GM11168 (cell line): ENCODE results near the gene MTA1.

Experiments
- in situ Hi-C: fragments of 300-500 bp; cut with MboI; formaldehyde crosslinking; loops from one replicate; pipeline ENCODE4 v1.12.0; 2022; ENCODE audit warnings: low sequenced_read_pairs; ENCODE audit not compliant: unreplicated experiment

Gene MTA1

DNA sequence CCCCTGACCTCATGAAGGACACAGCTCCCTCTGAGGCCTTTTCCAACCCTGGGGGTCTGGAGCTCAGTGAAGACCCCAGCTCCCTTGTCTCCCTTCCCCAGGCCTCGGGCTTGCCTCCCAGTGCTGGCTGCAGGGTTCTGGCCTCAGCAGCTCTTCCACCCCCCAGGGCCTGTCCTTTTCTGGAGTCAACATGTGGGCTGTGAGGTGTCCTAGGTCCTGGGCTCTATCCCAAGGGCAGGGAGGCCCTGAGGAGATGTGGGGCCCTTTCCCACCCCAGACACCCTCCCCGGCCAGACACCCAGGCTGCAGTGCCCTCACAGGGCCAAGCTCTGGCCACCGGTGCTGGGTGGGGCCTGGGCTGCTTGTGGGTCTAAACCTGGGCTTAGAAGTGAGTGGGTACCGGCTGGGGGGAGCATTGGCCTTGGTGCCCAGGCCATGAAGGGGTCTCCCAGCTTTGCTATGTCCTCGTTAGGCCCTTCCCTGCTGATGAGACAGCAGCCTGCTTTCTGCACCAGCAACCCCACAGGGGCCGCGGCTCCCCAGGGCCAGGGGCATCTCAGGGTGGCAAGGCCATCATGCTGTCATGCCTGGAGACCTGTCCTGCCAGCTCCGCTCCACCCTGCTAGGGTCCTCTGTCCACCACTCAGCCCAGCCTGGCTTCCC is 52.3 kb downstream of the MTA1 start:
- in situ Hi-C loops, result loop anchor here (10.0 kb wide), 1 partner anchor 97 kb away; no protein-coding TSS in a partner anchor

DNA sequence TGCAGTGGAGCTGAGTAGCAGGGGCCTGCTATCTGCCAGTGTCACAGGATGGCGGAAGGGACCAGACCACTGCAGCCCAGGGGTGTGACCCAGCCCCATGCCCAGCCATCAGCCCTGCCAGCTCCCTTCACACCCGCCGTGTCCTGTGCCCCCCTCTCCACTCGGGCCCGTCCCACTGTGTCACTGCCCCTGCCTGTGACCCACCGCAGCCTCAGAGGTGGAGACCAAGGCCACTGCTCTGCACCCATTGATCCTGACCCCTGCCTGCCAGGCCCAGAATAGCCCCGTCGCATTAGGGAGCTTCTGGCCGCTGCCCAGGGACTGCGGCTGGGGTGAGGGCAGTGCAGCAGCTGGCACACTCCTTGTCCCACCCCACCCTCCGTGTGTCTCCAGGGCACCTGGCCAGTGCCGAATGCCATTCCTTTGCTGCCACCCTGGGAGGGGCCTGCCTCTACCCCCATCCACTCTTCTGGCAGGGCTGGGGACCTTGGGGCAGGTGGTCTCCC is 52.9 kb downstream of the MTA1 start:
- in situ Hi-C loops, result loop anchor here (10.0 kb wide), 1 partner anchor 98 kb away; no protein-coding TSS in a partner anchor

DNA sequence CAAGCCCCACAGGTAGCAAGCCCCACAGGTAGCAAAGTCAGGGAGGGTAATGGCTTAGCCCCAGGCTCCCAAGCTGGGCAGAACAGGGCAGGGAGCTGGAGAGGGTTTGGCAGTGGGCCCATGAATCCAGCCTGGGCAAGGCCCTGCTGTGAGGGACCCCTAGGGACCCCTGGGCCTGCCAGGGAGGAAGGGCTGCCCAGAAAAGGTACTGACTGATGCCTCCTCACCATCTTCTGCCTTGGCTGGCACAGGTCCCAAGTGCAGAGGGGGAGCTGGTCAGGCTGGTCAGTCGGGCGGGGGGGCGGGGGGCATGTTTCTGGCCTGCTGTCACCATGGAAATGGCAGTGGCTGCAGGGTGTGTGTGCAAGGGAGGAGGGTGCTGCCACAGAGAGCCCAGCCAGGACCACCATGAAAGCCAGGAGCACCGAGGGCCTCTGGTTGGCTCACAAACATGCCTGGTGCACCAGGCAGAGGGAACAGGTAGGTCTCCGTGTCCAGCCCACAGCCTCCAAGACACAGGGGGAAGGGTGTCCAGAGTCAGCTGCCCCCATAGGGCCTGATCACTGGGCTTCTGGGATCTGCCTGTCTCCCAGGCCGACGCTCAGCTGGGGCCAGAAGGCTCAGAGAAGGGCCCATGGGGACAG is 53.5 kb downstream of the MTA1 start:
- in situ Hi-C loops, result loop anchor here (10.0 kb wide), 1 partner anchor 98 kb away; no protein-coding TSS in a partner anchor

DNA sequence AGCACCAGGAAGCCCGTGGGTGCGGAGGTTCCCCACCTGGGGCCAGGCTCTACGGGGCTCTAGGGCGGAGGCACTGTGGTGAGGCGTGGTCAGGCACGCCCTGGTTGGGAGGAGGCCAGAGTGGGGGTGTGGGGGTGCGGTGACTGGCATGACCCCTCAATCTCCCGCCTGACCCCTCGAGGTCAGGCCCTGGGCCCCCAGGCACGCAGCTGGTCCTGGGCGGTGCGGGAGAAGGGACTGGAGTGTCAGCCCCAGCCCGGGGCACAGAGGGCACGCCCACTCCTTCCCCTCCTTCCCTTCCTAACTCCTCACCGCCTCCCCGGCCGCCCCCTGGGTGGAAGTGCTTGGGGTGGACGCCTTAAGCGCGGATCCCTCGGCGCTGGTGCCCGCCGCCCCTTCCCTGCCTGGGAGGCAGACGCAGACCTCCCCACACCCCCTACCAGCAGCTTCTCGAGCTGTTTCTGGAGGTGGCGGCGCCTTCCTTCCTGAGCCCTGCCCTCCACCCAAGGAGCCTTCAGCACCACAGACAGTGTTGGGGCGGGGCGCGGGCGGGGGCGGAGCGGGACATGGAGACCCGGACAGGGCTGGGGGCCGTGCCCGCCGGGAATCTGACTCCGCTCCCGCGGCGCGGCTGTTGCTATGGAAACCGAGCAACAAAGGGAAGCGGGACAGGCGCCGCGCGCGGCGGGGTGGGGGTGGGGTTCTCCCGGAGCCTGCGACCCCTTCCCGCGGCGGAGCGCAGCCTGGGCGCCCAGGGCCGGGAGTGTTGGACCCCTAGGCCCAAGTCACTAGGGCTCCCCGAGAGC is 54.3 kb downstream of the MTA1 start:
- in situ Hi-C loops, result loop anchor here (10.0 kb wide), 1 partner anchor 99 kb away; no protein-coding TSS in a partner anchor

DNA sequence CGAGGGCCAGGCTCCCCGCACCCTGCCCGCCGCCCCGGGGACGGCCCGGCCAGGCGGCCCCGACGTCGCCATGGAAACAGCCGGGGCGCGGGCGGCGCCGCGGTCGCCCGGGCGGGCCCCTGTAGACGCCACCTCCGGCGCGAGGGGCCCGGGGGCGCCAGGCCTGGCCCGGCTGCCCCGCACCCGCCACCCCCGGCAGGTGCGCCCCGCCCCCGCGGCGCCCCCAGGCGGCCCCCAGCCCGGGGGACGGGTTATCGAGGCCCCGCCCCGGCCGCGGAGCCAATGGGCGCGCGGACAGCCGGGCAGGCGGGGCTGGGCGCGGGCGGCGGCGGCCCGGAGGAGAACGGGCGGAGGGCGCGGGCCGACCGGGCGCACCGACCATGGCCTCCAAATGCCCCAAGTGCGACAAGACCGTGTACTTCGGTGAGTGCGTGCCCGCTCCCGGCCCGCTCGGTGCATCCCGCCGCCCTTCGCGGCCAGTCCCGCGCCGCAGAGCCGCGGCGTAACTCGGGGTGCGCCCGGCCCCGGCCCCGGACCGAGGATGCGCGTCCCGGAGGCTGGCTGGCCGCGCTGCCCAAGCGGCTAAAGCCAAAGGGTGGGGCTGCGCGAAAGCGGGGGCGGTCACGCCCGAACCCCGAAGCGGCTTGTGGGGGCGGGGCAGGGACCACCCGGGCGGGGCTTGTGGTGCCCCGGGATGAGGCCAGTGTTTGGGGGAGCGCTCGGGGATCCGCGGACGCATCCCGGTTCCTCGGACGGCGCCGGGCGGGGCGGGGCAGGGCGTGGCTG is 55.0 kb downstream of the MTA1 start, which contains the start of gene CRIP2:
Gene CRIP2, plus strand, starts transcription at position 339 of the 786 bp plus-strand sequence. Its CDS starts 42 bp downstream, at position 381.
- in situ Hi-C loops, result loop anchor here (10.0 kb wide), 1 partner anchor 100 kb away; no protein-coding TSS in a partner anchor

DNA sequence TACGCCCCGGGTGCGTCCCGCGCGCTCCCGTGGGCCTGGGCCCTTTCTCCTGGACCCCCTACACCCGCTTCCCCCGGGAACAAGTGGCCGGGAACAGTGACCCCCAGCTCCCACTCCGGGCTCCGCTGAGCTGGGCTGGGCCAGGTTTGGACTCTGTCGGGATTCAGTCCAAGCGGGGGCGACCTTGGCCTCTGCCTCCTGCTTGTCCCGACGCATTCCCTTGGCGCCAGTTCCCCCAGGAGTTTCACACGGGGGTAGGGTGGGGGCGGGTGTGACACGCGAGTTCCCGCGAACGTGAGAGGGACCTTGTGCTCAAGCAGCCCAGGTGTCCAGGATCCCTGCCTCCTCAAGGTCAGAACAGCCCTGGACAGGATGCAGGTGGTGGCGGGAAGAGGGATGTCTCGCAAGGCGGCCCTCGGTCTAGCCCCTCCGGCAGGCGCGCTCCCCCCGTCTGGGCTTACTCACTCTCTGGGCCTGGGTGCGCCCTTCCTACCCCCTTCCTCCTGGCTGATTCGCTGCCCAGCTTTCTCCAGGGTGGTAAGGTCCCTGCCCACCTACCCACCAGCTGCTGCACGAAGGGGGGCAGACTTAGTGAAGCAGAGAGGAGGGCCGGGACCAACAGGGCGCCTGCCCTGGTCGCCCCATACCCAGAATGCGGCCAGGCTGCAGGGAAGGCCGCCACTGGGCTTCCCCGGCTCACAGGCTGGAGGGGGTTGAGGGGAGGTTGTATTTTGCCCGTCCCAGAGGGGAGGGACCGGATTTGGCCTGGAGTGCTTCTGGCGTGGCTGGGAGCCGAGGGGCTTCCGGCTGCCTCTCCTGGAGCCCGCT is 55.9 kb downstream of the MTA1 start:
- in situ Hi-C loops, result loop anchor here (10.0 kb wide), 1 partner anchor 101 kb away; no protein-coding TSS in a partner anchor

DNA sequence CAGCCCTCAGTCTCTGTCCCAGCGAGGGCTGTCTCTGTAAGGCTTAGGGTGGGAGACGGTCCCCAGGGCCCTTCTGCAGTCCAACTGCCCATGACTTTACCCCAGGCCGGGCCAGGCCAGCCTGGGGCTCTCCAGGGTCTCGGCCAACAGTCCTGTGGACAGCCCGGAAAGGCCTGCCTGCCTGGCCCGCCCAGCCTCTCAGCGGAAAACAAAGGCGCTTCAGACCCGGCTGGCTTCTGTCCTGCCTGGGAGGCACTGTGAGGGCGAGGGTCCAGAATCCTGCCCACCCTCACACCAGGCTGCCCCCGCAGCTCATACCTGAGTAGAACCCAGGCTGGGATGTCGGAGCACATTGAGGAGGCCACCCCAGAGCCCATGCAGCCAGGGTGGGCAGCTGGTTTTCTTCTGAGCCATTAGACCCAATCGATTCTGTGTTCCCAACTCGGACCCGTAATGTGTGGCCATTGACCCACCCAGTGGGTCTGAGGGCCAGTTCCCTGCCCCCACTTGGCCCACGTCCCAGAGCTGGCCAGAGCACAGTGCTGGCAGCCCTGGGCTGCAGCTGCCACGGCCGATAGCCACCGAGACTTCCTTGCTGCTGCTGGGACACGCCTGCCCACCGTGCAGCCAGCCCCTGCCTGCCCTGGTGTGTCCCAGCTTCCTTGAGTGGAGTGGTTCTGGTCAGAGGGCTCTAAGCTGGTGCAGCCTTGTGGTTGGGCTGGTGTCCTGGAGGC is 56.6 kb downstream of the MTA1 start:
- in situ Hi-C loops, result loop anchor here (10.0 kb wide), 1 partner anchor 101 kb away; no protein-coding TSS in a partner anchor

DNA sequence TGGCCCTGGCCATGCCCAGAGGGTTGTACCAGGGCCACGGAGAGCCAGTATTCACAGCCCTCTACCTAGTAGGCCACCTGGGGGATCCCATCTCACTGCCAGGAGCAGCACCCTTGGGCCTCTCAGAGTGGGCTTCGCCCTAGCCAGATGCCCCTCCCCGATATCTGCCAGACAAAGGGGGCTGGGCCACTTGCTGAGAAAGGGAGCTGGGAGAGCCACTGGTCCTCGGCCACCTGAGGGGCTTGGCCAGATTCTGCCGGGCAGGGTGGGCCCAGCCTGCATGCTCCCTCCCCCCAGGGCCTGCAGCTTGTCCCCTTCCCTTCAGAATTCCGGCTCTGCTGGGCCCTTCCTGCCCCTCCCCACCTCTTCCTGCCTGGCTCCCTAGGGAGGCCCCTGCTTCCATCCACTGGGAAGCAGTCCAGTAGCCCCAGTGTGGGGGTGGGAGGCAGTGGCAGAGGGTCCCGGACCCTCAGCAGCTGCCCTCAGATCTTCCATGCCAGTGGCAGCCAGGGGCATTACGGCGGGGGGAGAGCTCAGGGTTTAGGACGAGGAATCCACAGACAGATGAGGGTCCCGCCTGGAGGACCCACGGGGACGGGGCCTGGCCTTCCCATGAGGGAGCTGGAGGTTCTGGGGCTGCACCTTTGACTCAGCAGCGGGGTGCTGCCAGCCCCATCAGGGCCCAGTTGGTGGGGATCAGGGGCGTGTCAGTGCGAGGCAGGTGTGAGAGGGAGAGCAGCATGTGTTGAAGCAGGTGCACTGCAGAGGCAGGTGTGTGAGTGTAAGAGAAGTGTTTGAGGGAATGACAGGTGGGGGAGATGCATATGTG is 57.4 kb downstream of the MTA1 start:
- in situ Hi-C loops, result loop anchor here (10.0 kb wide), 1 partner anchor 102 kb away; no protein-coding TSS in a partner anchor

DNA sequence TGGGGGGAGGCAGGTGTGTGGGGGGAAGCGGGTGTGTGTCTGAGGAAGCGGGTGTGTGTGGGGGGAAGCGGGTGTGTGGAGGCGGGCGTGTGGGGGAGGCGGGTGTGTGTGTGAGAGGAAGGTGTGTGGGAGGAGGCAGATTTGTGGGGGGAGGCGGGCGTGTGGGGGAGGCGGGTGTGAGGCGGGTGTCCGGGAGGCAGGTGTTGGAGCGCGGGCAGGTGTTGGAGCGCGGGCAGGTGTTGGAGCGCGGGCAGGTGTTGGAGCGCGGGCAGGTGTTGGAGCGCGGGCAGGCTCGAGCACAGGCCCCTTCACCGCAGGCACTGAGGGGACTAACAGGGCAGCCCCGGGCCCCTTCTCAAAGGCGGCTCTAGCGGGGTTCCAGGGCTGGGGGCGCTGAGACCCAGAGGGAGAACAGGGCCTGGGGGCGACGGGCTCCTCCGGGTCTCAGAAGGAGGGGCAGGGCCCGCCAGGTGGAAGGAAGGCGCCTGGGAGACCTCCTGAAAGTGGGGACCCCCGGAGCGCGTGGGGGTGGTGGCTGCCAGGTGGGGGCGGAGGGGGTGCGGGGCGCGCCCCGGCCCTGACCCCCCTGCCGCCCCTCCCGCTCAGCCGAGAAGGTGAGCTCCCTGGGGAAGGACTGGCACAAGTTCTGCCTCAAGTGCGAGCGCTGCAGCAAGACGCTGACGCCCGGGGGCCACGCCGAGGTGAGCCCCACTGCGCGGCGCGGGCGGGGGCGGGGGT is 58.2 kb downstream of the MTA1 start:
- in situ Hi-C loops, result loop anchor here (10.0 kb wide), 1 partner anchor 103 kb away; no protein-coding TSS in a partner anchor

DNA sequence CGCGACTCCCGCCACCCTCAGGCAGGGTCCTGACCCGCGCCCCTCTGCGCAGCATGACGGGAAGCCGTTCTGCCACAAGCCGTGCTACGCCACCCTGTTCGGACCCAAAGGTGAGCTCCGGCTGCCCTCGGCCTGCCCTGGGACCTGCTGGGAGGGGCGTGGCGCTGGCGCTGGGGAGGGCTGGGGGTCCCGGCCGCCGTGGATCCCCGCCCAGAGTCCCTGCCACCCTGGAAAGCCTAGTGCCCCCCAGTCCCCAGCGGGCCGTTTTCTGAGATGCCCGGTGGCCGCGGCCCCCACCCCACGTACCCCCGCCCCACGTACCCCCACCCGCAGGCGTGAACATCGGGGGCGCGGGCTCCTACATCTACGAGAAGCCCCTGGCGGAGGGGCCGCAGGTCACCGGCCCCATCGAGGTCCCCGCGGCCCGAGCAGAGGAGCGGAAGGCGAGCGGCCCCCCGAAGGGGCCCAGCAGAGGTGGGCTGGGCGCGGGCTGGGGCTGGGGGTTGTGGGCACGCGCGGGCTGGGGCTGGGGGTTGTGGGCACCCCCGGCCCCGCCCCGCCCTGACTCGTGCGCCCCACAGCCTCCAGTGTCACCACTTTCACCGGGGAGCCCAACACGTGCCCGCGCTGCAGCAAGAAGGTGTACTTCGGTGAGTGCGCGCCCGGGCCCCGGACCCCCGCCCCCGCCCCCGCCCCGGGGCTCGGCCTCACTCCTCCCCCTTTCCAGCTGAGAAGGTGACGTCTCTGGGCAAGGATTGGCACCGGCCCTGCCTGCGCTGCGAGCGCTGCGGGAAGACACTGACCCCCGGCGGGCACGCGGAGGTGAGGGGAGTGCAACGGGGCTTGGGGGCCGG is 59.0 kb downstream of the MTA1 start:
- in situ Hi-C loops, result loop anchor here (10.0 kb wide), 1 partner anchor 104 kb away; no protein-coding TSS in a partner anchor

DNA sequence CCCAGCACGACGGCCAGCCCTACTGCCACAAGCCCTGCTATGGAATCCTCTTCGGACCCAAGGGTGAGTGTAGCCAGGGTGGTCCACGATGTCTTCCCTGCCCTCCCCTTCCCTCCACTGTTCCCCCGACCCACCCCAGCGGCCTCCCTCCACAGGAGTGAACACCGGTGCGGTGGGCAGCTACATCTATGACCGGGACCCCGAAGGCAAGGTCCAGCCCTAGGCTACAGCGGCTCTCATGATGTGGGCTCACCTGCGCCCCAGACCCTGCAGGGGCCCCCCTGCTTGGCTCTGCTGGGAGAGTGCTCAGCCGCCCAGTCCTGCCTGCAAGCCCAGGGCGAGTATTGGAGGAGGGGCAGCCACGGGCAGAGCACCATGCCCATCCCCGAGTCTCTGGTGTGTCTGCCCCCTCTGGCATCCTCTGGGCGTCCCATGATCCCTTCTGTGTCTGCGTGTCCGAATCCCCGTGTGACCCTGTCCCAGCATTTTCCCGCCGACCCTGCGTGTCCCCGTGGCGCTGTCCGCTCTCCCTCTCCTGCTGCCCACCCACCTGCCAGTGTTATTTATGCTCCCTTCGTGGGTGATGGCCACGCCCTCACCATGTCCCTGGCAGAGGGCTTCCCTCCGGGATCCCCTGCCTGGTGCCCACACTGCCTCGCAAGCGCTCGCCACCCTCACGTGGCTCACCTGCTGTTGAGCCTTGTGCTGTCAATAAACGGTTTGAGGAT is 60.0 kb downstream of the MTA1 start:
- in situ Hi-C loops, result loop anchor here (10.0 kb wide), 1 partner anchor 105 kb away; no protein-coding TSS in a partner anchor

DNA sequence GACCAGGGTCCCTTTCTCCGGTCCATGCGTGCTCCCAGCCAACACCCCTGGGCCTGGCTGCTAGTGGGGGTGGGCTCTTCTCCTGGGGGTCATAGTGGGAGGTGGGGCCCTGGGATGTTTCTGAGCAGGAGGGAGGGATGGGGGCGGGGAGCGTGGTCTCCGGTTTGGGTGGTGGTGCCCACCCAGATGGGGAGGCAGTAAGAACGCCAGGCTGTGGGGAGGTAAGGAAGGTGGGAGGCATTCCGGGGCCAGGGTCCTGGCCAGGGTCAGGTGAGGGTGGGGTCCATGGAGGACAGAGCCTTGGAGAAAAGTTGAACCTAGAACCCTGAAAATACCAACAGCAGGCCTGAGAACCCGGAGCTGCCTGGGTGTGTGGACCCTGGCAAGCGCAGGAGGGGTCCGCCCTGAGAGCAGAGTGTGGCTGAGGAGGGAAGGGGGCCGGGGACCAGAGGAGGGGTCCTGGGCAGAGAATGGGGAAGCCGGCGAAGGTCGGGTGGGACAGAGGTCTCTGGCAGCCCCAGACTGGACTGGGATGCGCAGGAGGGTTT is 60.6 kb downstream of the MTA1 start:
- in situ Hi-C loops, result no loop called here

DNA sequence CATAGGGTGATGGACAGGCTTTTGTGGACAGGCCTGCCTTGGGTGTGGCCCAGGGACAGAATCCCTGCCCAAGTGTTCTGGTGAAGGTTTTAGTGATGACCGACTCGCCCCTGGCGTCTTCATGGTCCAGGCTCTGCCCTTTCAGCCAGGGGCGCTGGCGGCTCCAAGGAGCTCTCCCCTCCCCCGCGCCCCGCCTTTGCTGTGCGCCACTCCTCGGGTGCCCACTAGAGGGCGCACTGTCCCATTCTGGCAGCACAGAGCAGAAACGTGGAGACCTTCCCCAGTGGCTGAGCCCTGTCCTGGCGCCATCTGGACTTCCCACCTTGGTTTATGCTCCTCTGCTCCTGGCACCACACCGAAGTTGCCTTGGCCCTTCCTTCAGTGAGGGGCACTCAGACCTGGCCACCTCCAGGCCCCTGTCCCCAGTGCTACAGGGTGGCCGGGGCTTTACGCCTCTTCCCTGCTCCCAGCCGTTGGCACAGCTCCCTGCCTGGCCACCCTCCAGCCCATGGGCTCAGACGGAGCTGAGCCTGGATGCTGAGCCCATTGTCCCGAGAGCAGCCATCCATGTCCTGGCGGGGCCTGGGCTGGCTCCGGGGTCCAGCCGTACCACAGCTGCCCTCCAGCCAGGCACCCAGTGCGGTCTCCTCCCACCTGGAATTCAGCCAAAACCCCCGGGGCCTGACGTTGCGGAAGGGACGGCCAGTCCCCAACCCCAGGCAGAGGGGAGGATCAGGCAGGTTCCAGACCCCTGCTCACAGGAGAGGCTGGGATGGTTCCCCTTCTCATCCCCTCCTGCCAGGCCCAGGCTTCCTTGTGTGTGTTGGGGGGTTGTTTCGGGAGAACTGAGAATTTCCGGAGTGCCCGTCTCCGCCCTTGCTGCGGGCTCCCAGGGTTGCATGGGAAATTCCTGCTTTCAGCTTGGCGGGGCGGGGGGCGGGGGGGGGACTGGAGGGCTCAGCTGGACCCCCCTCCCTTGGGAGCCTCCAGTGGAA is 61.5 kb downstream of the MTA1 start:
- in situ Hi-C loops, result no loop called here
